Activated CD8-positive, alpha-beta memory T cell treated with anti-CD3 and anti-CD28 coated beads for 48 hours (primary cell): ENCODE data around the gene IFNE.
"Not testable (repeated sequence)": the region's sequence is repeated elsewhere in the genome, so short reads cannot be mapped to it uniquely, and the experiment has no call there.

Experiments
- DNase-seq, 3 experiments: peaks; one replicate each; pipeline ENCODE4 v3.0.0-alpha.2; 2020; ENCODE audit warnings: low read depth in 2 of 3, low spot score in 2 of 3

Gene IFNE

DNA sequence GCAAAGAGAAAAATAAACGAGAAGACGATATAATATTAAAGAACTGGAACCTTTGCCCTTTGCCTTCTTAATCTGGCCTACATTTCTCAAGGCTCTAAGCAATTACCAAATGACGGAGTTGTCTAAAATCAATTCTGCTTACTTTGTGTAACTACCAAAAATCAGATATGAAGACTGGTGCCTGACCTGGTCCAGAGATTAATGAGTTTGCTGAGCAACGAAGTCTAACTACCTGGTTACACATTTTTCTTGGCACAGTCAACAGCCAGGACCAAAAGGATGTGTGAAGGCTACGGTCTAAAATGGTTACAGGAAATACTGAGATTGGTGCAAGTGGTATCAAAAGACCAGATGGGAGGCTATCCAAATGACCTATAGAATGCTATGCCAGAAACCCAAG, 17.8 kb upstream of the IFNE start:
- DNase-seq: no peak

- no peak for DNase-seq
These were observed 9.6 kb upstream of the IFNE start for GRCh38 chr9:21491756-21492155.

- no peak for DNase-seq
These were observed 550 bp downstream of the IFNE start for GRCh38 chr9:21481470-21482056.

- DNase-seq: no peak
These were observed 2.9 kb downstream of the IFNE start for GRCh38 chr9:21479152-21479702.

GRCh38 chr9:21477466-21477865, 4.6 kb downstream of the IFNE start:
- DNase-seq: no peak

- DNase-seq: no peak
These were observed 8.9 kb downstream of the IFNE start for GRCh38 chr9:21473236-21473635.

DNA sequence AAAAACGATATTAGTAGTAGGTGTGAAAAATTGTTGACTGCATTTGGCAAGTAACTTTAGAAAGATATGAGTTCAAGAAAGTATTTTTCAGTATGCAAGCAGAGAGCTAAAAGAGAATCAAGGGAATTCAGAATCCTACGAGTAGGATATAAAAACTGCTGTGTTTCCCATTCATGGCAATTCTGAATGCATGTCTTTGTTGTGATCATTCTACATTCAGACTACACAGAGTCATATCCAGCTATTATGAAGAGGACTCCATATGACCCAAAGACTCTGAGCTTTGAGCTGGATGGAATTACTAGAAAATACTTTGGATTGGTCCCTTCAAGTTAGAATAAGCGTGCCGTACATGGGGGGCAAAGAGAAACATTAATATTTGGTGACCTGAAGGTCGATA, 12.0 kb downstream of the IFNE start:
- no peak for DNase-seq

GRCh38 chr9:21465859-21466518, 16.1 kb downstream of the IFNE start:
- DNase-seq: no peak

DNA sequence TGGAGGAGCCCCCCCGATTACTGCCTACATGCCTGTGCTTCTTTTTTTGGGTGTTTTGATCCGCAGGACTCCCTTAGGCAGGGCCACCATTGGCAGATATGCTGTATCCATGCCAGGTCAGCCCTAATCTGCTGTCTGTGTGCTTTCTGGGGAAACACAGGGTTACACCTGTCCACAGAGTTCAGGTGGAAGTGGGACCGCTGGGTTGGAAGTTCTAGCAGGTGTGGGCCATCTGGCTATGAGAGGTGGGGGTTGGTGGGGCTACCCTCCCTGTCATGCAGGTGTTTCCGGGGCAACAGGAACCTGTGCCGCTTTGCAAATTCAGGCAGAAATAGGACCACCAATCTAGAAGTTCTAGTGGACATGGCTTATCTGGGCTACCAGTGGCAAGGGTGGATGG, 17.0 kb downstream of the IFNE start:
- no peak for DNase-seq

GRCh38 chr9:21461377-21461776, 20.7 kb downstream of the IFNE start:
- DNase-seq: no peak

- no peak for DNase-seq
These were observed 26.8 kb downstream of the IFNE start for GRCh38 chr9:21455320-21455719.

- no peak for DNase-seq
These were observed 28.0 kb downstream of the IFNE start for GRCh38 chr9:21454149-21454548.

DNA sequence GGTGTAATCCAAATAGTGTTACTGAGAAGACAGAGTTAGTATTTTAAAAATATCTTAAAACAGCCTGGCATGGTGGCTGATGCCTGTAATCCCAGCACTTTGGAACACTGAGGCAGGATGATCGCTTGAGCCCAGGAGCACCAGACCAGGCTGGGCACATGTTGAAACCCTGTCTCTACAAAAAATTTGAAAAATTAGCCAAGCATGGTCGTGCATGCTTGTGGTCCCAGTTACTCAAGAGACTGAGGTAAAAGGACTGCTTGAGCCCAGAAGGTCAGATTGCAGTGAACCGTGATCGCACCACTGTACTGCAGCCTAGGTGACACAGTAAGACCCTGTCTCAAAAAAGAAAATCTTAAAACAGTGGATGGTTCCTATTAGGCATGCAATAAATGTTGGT, 29.4 kb downstream of the IFNE start:
- DNase-seq: no peak

DNA sequence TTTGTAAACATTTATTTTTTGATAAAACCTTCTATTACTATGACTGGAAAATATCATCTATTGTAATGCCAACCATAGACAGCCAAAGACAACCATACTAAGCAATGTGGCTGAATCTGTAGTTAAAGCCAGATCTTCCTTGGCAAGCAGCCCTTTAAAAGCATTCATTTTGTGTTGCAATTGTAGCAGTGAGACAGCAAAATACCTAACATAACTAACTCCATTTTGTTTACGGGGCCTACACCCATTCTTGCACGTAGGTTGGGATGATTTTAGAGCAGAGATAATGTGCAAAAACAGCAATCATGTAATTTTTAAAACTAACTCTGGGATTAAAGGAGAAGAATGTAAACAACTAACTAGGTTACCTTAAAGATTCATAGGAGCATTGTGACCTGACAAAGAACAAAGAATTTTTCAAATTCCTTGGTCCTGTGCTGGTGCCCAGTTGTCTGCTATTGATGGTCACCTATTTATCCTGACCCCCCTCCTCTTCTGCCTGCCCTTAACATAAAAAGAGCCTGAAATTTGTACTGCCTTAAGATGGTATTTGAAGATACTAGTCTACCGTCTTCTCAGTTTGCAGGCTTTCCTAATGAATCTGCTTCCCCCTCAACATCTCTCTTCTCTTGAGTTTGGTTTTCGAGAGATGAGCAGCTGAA, 31.2 kb downstream of the IFNE start:
- DNase-seq: no peak

DNA sequence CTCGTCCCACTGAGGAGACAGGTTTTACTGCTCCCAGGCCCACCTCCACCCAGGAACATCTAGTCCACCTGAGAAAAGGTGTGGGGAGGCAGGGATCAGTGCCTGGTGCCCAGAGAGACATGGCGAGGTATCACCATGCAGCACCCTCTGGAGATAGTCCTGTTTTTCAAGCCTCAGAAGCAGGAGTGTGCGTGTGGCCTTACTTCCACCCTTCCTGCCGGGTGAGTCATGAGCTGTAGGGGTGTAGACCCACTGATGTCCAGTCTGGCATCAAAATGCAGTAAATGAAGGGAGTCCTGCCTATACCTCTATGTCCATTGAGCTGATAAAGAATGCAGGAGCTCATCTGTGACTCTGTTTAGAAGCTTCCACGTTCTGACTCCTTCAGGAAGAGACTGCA, 32.8 kb downstream of the IFNE start:
- not testable (repeated sequence) for DNase-seq

- DNase-seq: no peak
These were observed 38.1 kb downstream of the IFNE start for GRCh38 chr9:21443849-21444625.

DNA sequence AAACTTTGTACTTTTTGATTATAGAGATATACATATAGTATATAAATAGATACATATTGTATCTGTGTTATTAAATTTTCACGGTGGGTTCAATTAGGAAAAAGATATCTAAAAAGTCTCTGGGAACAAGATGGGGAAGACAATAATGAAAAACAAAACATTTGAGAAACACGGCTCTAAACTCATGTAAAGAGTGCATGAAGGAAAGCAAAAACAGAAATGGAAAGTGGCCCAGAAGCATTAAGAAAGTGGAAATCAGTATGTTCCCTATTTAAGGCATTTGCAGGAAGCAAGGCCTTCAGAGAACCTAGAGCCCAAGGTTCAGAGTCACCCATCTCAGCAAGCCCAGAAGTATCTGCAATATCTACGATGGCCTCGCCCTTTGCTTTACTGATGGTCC, 42.0 kb downstream of the IFNE start, which contains the start of gene IFNA1:
Gene IFNA1, plus strand, starts transcription at position 301 of the 400 bp plus-strand sequence. Its CDS starts 69 bp downstream, at position 370.
- no peak for DNase-seq

GRCh38 chr9:21435015-21435383, 47.1 kb downstream of the IFNE start:
- DNase-seq: not testable (repeated sequence)

DNA sequence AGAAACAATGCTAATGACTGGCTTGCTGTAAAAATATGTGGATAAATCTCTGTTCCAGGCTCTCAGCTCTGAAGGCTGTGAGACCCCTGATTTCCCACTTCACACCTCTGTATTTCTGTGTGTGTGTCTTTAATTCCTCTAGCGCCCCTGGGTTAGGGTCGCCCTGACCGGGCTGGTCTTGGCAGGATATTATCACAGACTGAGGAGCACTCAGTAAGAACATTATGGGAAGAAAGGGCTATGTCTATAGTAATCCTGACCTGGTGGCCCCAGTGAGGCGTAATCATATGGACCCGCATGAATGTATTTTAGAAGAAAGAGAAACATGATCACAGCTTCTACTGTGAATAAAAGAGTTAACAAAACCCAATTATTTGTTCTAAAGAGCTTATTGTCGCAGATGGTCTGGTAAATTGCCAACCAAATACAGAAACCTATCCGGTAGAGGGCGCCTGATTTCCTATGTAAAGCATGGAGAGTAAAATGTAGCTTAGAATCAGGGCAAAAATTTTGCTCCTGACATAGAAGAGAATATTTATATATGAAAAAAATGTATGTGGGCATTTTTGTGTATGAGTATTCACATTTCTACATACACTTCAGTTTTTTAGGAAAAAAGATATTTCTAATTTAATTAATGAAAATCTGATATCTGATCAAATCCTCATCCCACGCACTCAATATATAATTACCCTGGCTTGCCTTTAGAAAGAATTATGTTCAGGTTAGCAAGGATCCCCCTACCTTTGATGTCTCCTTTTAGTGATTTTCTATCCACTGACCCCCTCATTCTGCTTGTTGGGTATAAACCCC, 47.7 kb downstream of the IFNE start:
- DNase-seq: no peak

GRCh38 chr9:21432672-21433425, 49.3 kb downstream of the IFNE start:
- DNase-seq: no peak
